Muscle of leg (tissue), 11 donors: ENCODE data around the gene TTC12. TPM values are rescaled to one million over a fixed set of nuclear protein-coding genes. Genes with fewer than 3 reads are reported as not detected.

ENCODE experiments used
- DNase-seq: peaks from one replicate; pipeline ENCODE4 v3.0.0; 2013
- H3K27ac ChIP-seq: one replicate; pipeline ENCODE4 v1.5.1; 2013; ENCODE audit warnings: mild to moderate bottlenecking, low read length, control low read depth
- H3K27me3 ChIP-seq: one replicate; pipeline ENCODE4 v1.6.1; 2013; ENCODE audit warnings: low read length; ENCODE audit not compliant: control insufficient read depth, insufficient read depth
- H3K36me3 ChIP-seq: one replicate; pipeline ENCODE4 v1.6.1; 2013; ENCODE audit warnings: low read length; ENCODE audit not compliant: control insufficient read depth, insufficient read depth
- H3K4me1 ChIP-seq: one replicate; pipeline ENCODE4 v1.6.1; 2013; ENCODE audit warnings: low read length; ENCODE audit not compliant: control insufficient read depth, insufficient read depth
- H3K4me3 ChIP-seq: one replicate; pipeline ENCODE4 v1.5.1; 2013; ENCODE audit warnings: low read length, control low read depth
- H3K9me3 ChIP-seq: replicated peaks from 2 replicates; pipeline ENCODE4 v1.6.1; 2013; ENCODE audit warnings: low read depth, low read length; ENCODE audit not compliant: control insufficient read depth
- WGBS: methylation state at CpG from one replicate; pipeline ENCODE4 v1.1.5; 2013; ENCODE audit warnings: missing lambda C conversion rate; ENCODE audit not compliant: insufficient coverage; 5-methylcytosine and 5-hydroxymethylcytosine counted together
- polyA plus RNA-seq, 8 donors: library from polyadenylated mRNA; unstranded; fragments of 120-200 nt; gene quantifications; one replicate each; pipeline versions ENCODE4 v1.2.1 to v1.2.3, GENCODE V29; 2013; ENCODE audit warnings: inconsistent platforms in 1 of 8, low replicate concordance in 1 of 8; ENCODE audit not compliant: insufficient read length in 8 of 8, insufficient read depth in 1 of 8
- total RNA-seq: library from RNA; stranded (reverse); fragments of 120-200 nt; gene quantifications from one replicate; pipeline ENCODE4 v1.2.4, GENCODE V29; 2013

The TTC12 gene
- total and polyA plus RNA-seq, 9 donors = 6.5 to 11.2 (median 8.5) TPM

DNA sequence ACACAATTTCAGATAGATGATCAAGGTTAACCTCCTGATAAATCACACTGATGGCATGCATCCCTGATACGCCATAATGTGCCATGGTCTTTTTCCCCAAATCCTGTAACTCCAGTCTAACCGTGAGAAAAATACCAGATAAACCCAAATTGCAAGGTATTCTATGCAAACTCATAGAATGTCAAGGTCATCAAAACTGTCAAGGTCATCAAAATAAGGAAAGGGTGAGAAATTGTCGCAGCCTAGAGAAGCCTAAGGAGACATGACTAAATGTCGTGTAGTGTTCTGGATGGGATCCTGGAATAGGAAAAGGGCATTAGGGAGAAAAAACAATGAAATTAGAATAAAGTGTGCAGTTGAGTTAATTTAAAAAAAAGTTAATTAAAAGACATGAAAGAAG, 4.7 kb downstream of the TTC12 start:
- WGBS = 100% methylated on average over 2 of the region's 4 CpGs
- Histone ChIP-seq H3K27ac (no peak overlapping the region), H3K27me3 (no peaks in the 10 kb centered on the region), H3K4me3 (no peak overlapping the region), H3K36me3 (peaks cover 12% of the 10 kb centered on the region), H3K9me3 (no peaks in the 10 kb centered on the region), H3K4me1 (peaks cover 5% of the 10 kb centered on the region)
- no peak for DNase-seq

DNA sequence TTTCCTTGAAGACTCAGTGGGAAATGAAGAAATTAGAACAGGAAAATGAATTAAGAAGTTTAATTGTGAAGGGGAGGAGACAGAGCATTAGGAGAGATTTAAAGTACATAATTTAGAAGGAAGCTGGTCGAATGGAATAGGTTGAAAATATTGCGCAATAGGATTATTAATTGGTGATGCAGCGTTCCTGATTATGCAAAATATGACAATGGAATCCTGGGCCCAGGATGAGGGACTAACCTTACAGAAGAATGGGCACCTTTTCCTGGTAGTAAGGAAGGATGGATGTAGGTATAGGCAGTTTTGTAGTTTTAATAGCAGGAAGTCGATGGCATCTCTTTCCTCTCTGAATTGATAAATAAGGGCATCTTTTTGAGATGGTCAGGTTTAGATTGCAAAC, 7.8 kb downstream of the TTC12 start:
- 89% methylated on average over 2 of the region's 4 CpGs for WGBS

GRCh38 chr11:113324250-113324649, 9.9 kb downstream of the TTC12 start:
- no peak for DNase-seq
- Histone ChIP-seq H3K27me3 (no peaks in the 10 kb centered on the region), H3K9me3 (no peaks in the 10 kb centered on the region), H3K27ac (no peak overlapping the region), H3K36me3 (peaks cover 17% of the 10 kb centered on the region), H3K4me3 (no peak overlapping the region), H3K4me1 (no peaks in the 10 kb centered on the region)
- 95% methylated on average over 3 of the region's 5 CpGs for WGBS

More for the DNA sequence above, 7.8 kb downstream of the TTC12 start:
- H3K4me3 ChIP-seq = no peak overlapping the region
- DNase-seq = no peak
- H3K27me3 ChIP-seq = no peaks in the 10 kb centered on the region
- no peaks in the 10 kb centered on the region for H3K9me3 ChIP-seq
- no peaks in the 10 kb centered on the region for H3K4me1 ChIP-seq
- H3K36me3 ChIP-seq = peaks cover 21% of the 10 kb centered on the region
- no peak overlapping the region for H3K27ac ChIP-seq

- Histone ChIP-seq H3K9me3 (no peaks in the 10 kb centered on the region), H3K4me1 (no peaks in the 10 kb centered on the region), H3K27me3 (no peaks in the 10 kb centered on the region), H3K27ac (no peak overlapping the region), H3K36me3 (peaks cover 25% of the 10 kb centered on the region), H3K4me3 (no peak overlapping the region)
- WGBS = 96% methylated on average over 2 of the region's 2 CpGs
- DNase-seq = no peak
Measured at GRCh38 chr11:113329725-113330124, 15.3 kb downstream of the TTC12 start.

DNA sequence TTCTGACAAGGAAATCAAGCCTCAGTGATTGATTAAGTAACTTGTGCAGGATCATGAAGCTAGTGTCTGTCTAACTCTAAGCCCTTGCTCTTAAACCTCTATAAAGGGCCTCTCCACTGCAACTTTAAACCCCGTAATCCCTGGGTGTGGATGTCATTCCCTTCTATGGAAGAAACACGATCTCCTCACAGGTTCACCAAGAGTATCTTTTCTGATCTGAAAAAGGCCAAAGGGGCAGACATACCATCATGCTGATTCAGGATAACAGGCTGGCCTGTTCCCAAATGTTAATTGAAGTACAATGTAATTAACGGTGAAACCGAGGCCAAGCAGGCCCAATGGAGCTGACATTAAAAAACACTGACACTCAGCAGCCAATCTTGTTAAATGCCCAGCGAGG, 17.1 kb downstream of the TTC12 start:
- H3K27ac ChIP-seq = no peak overlapping the region
- H3K27me3 ChIP-seq = no peaks in the 10 kb centered on the region
- H3K4me3 ChIP-seq = no peak overlapping the region
- WGBS = 34% methylated on average over 4 of the region's 5 CpGs
- no peak for DNase-seq
- H3K9me3 ChIP-seq = no peaks in the 10 kb centered on the region
- no peaks in the 10 kb centered on the region for H3K4me1 ChIP-seq
- H3K36me3 ChIP-seq = peaks cover 16% of the 10 kb centered on the region

- Histone ChIP-seq H3K9me3 (no peaks in the 10 kb centered on the region), H3K4me1 (no peaks in the 10 kb centered on the region), H3K4me3 (no peak overlapping the region), H3K36me3 (peaks cover 16% of the 10 kb centered on the region), H3K27me3 (no peaks in the 10 kb centered on the region), H3K27ac (no peak overlapping the region)
- peak; percentile 16 for DNase-seq
- 67% methylated on average over 7 of the region's 7 CpGs for WGBS
Measured at GRCh38 chr11:113332023-113332422, 17.6 kb downstream of the TTC12 start.

- H3K27ac ChIP-seq = no peak overlapping the region
- H3K4me3 ChIP-seq = no peak overlapping the region
- H3K36me3 ChIP-seq = peaks cover 16% of the 10 kb centered on the region
- no peaks in the 10 kb centered on the region for H3K4me1 ChIP-seq
- no peaks in the 10 kb centered on the region for H3K27me3 ChIP-seq
- 88% methylated on average over 5 of the region's 6 CpGs for WGBS
- no peaks in the 10 kb centered on the region for H3K9me3 ChIP-seq
- no peak for DNase-seq
Measured at GRCh38 chr11:113332638-113333329, 18.4 kb downstream of the TTC12 start.

DNA sequence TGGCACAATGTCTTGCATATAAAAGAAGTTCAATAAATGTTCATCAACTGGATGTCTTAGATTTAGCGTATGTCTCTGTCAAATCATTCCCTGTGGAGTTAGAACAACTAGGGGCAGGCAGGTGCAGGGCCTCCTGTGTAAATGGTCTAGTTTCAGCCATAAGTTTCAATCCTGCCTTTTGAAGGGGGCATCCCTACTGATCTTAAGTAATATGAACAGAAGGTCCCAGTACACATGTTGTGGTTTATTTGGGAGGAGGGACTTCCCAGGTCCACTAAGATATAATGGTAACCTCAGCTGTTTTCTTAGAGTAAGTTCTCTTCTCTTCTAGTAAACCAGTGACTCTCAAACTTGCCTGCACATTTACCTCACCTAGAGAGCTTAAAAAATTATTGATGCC, 19.8 kb downstream of the TTC12 start:
- Histone ChIP-seq H3K9me3 (no peaks in the 10 kb centered on the region), H3K4me1 (no peaks in the 10 kb centered on the region), H3K4me3 (no peak overlapping the region), H3K36me3 (peaks cover 15% of the 10 kb centered on the region), H3K27me3 (no peaks in the 10 kb centered on the region), H3K27ac (no peak overlapping the region)
- no peak for DNase-seq
- WGBS = 100% methylated on average over 1 of the region's 1 CpG

DNA sequence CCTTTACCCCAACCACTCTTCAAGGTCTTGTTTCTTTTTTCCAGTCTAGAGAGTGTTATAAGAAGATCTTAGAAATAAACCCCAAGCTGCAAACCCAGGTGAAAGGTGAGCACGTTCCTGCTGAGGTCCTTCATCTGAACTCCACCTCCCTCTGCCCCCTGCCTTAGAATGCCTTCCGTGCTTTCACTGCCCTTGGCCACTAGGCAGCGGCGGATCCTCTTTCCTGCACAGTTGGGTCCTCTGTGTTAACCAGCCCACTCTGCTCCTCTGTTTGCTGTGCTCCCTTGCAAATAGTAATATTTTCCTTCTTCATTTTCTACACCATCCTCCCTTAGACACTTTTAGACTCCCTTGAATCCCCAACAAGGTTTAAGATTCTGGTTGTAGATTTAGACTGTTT, 24.3 kb downstream of the TTC12 start:
- H3K36me3 ChIP-seq = peaks cover 18% of the 10 kb centered on the region
- WGBS = 70% methylated on average over 4 of the region's 4 CpGs

GRCh38 chr11:113339929-113340589, 25.7 kb downstream of the TTC12 start:
- no peak overlapping the region for H3K27ac ChIP-seq
- H3K9me3 ChIP-seq = no peaks in the 10 kb centered on the region
- DNase-seq = no peak
- H3K4me1 ChIP-seq = no peaks in the 10 kb centered on the region
- 66% methylated on average over 3 of the region's 6 CpGs for WGBS
- H3K27me3 ChIP-seq = no peaks in the 10 kb centered on the region
- peaks cover 20% of the 10 kb centered on the region for H3K36me3 ChIP-seq
- no peak overlapping the region for H3K4me3 ChIP-seq

More for the DNA sequence above, 24.3 kb downstream of the TTC12 start:
- no peaks in the 10 kb centered on the region for H3K9me3 ChIP-seq
- H3K4me3 ChIP-seq = no peak overlapping the region
- no peaks in the 10 kb centered on the region for H3K4me1 ChIP-seq
- no peak for DNase-seq
- no peak overlapping the region for H3K27ac ChIP-seq
- no peaks in the 10 kb centered on the region for H3K27me3 ChIP-seq
